H9 (cell line): Measurements from ENCODE around the gene ZNF609. TPM values are rescaled to one million over a fixed set of nuclear protein-coding genes. Genes with fewer than 3 reads are reported as not detected.

Experiments used
- DNase-seq: peaks from one replicate; pipeline ENCODE4 v3.0.0-alpha.2; 2017
- H2AFZ ChIP-seq: one replicate; pipeline ENCODE4 v1.6.1; 2013; ENCODE audit warnings: mild to moderate bottlenecking, low read length, control low read depth, moderate library complexity
- H2AK5ac ChIP-seq: 2 replicates; pipeline ENCODE4 v1.6.1; 2013; ENCODE audit warnings: low read length, control low read depth, mixed read lengths; ENCODE audit not compliant: insufficient read length
- H2BK120ac ChIP-seq: one replicate; pipeline ENCODE4 v1.6.1; 2013; ENCODE audit warnings: low read depth, mild to moderate bottlenecking, low read length, control low read depth, inconsistent platforms; ENCODE audit not compliant: poor library complexity, severe bottlenecking
- H2BK12ac ChIP-seq: 2 replicates; pipeline ENCODE4 v1.6.1; 2013; ENCODE audit warnings: low read length, control low read depth, mixed read lengths, low read depth; ENCODE audit not compliant: insufficient read length
- H2BK15ac ChIP-seq: 2 replicates; pipeline ENCODE4 v1.6.1; 2013; ENCODE audit warnings: low read depth, low read length, control low read depth
- H2BK20ac ChIP-seq: one replicate; pipeline ENCODE4 v1.6.1; 2013; ENCODE audit warnings: low read depth, mild to moderate bottlenecking, low read length, control low read depth, inconsistent platforms; ENCODE audit not compliant: poor library complexity, severe bottlenecking
- H2BK5ac ChIP-seq: 2 replicates; pipeline ENCODE4 v1.6.1; 2013; ENCODE audit warnings: low read length, control low read depth, mixed read lengths; ENCODE audit not compliant: insufficient read length
- H3K14ac ChIP-seq: 2 replicates; pipeline ENCODE4 v1.6.1; 2013; ENCODE audit warnings: low read length, control low read depth; ENCODE audit not compliant: insufficient read depth
- H3K18ac ChIP-seq: 2 replicates; pipeline ENCODE4 v1.6.1; 2013; ENCODE audit warnings: low read depth, mild to moderate bottlenecking, mixed read lengths, low read length, control low read depth; ENCODE audit not compliant: insufficient read length
- H3K23ac ChIP-seq: 2 replicates; pipeline ENCODE4 v1.6.1; 2013; ENCODE audit warnings: low read length, control low read depth, mixed read lengths, low read depth; ENCODE audit not compliant: insufficient read length
- H3K23me2 ChIP-seq: 2 replicates; pipeline ENCODE4 v1.6.1; 2013; ENCODE audit warnings: low read depth, mild to moderate bottlenecking, mixed read lengths, low read length, control low read depth; ENCODE audit not compliant: insufficient read length, poor library complexity, severe bottlenecking
- H3K27ac ChIP-seq: 2 replicates; pipeline ENCODE4 v1.5.1; 2013; ENCODE audit warnings: low read length, control low read depth, mixed read lengths, low read depth; ENCODE audit not compliant: insufficient read length
- H3K27me3 ChIP-seq: 2 replicates; pipeline ENCODE4 v1.6.1; 2013; ENCODE audit warnings: low read length, control low read depth, inconsistent platforms; ENCODE audit not compliant: insufficient read depth
- H3K4ac ChIP-seq: 2 replicates; pipeline ENCODE4 v1.6.1; 2013; ENCODE audit warnings: low read depth, mild to moderate bottlenecking, control low read depth, inconsistent platforms, low read length, moderate library complexity
- H3K4me1 ChIP-seq: 2 replicates; pipeline ENCODE4 v1.6.1; 2013; ENCODE audit warnings: low read length, control low read depth, inconsistent platforms; ENCODE audit not compliant: insufficient read depth
- H3K4me2 ChIP-seq: 2 replicates; pipeline ENCODE4 v1.6.1; 2013; ENCODE audit warnings: low read length, control low read depth, mixed read lengths; ENCODE audit not compliant: insufficient read length, insufficient read depth
- H3K56ac ChIP-seq: 2 replicates; pipeline ENCODE4 v1.6.1; 2013; ENCODE audit warnings: low read depth, mild to moderate bottlenecking, mixed read lengths, low read length, control low read depth; ENCODE audit not compliant: insufficient read length
- H3K79me1 ChIP-seq: 2 replicates; pipeline ENCODE4 v1.6.1; 2013; ENCODE audit warnings: low read depth, mild to moderate bottlenecking, moderate library complexity, low read length, control low read depth, inconsistent platforms; ENCODE audit not compliant: insufficient read depth, poor library complexity, severe bottlenecking
- H3K79me2 ChIP-seq: 2 replicates; pipeline ENCODE4 v1.6.1; 2013; ENCODE audit warnings: low read length, control low read depth, inconsistent platforms; ENCODE audit not compliant: insufficient read depth
- H3K9ac ChIP-seq: 2 replicates; pipeline ENCODE4 v1.6.1; 2013; ENCODE audit warnings: low read length, control low read depth, mixed read lengths; ENCODE audit not compliant: insufficient read length; ENCODE audit errors: extremely low read depth
- H3K9me3 ChIP-seq: one replicate; pipeline ENCODE4 v1.6.1; 2013; ENCODE audit warnings: low read depth, low read length, inconsistent platforms; ENCODE audit not compliant: control insufficient read depth
- H3T11ph ChIP-seq: one replicate; pipeline ENCODE4 v1.6.1; 2013; ENCODE audit warnings: mild to moderate bottlenecking, low read length, control low read depth, inconsistent platforms
- H4K20me1 ChIP-seq: one replicate; pipeline ENCODE4 v1.6.1; 2013; ENCODE audit not compliant: control insufficient read depth, insufficient read length, insufficient read depth
- H4K5ac ChIP-seq: 2 replicates; pipeline ENCODE4 v1.6.1; 2013; ENCODE audit warnings: low read depth, mild to moderate bottlenecking, mixed read lengths, low read length, control low read depth; ENCODE audit not compliant: insufficient read length
- H4K8ac ChIP-seq: replicated peaks from 2 replicates; pipeline ENCODE4 v1.6.1; 2013; ENCODE audit warnings: low read length, control low read depth, mixed read lengths, low read depth; ENCODE audit not compliant: insufficient read length
- H4K91ac ChIP-seq: 2 replicates; pipeline ENCODE4 v1.6.1; 2013; ENCODE audit warnings: low read depth, mild to moderate bottlenecking, moderate library complexity, mixed read lengths, low read length, control low read depth; ENCODE audit not compliant: insufficient read length
- H3K27ac Mint-ChIP-seq, 3 experiments: 2 replicates in 2 of 3; 3 replicates in 1 of 3; pipeline ENCODE4 v1.8.0; 2020 to 2021; ENCODE audit warnings: mixed read lengths in 3 of 3, mild to moderate bottlenecking in 1 of 3, moderate library complexity in 1 of 3
- H3K27me3 Mint-ChIP-seq: 2 replicates; pipeline ENCODE4 v1.8.0; 2021; ENCODE audit warnings: low read depth, mild to moderate bottlenecking, moderate library complexity, mixed read lengths
- H3K36me3 Mint-ChIP-seq, 3 experiments: 2 replicates in 2 of 3; 3 replicates in 1 of 3; pipeline ENCODE4 v1.8.0; 2020 to 2021; ENCODE audit warnings: low read depth in 3 of 3, mixed read lengths in 3 of 3; ENCODE audit not compliant: insufficient read depth in 1 of 3
- H3K4me1 Mint-ChIP-seq, 2 experiments: 2 replicates each; pipeline ENCODE4 v1.8.0; 2020; ENCODE audit warnings: mixed read lengths in 2 of 2
- H3K4me3 Mint-ChIP-seq, 2 experiments: 2 replicates in 1 of 2; 3 replicates in 1 of 2; pipeline ENCODE4 v1.8.0; 2020 to 2021; ENCODE audit warnings: mild to moderate bottlenecking in 2 of 2, mixed read lengths in 2 of 2, moderate library complexity in 1 of 2
- H3K9me3 Mint-ChIP-seq, 2 experiments: 2 replicates in 1 of 2; 3 replicates in 1 of 2; pipeline ENCODE4 v1.8.0; 2020; ENCODE audit warnings: mild to moderate bottlenecking in 2 of 2, mixed read lengths in 2 of 2, moderate library complexity in 1 of 2
- WGBS: extraction: QIAGEN DNeasy Blood & Tissue Kit; methylation state at CpG from one replicate; pipeline ENCODE4 v1.1.7; 2013; ENCODE audit warnings: missing lambda C conversion rate, low lambda C conversion rate, mixed read lengths; ENCODE audit not compliant: insufficient read length; ENCODE audit errors: extremely low coverage; 5-methylcytosine and 5-hydroxymethylcytosine counted together
- total RNA-seq: library from RNA; stranded (reverse); gene quantifications from 2 replicates; pipeline ENCODE4 v1.2.1, GENCODE V29; 2021
- TF ChIP-seq, protein P1 (sequence below): fragments of 200-600 bp; sonication (generic); conservative IDR thresholded peaks from 3 replicates; pipeline ENCODE4 v1.8.0; 2021; ENCODE audit warnings: antibody characterized with exemption, mild to moderate bottlenecking

Gene ZNF609
- total RNA-seq, 1 experiment from 2014 or later: 45.3 TPM

- Histone ChIP-seq H4K5ac (no peak overlapping the region), H3K23ac (no peak overlapping the region), H3T11ph (no peak overlapping the region), H4K8ac (no peak overlapping the region), H2BK12ac (no peak overlapping the region), H3K27ac (no peak overlapping the region), H3K56ac (no peak overlapping the region), H3K4ac (no peak overlapping the region), H2BK5ac (no peak overlapping the region), H3K79me1 (no peaks in the 10 kb centered on the region), H2AFZ (no peak overlapping the region), H3K9me3 (no peaks in the 10 kb centered on the region), H2BK20ac (no peak overlapping the region), H3K4me1 (no peaks in the 10 kb centered on the region), H2BK15ac (no peak overlapping the region), H3K9ac (no peak overlapping the region), H3K27me3 (no peaks in the 10 kb centered on the region), H3K18ac (no peak overlapping the region), H3K4me2 (no peak overlapping the region), H4K20me1 (no peaks in the 10 kb centered on the region), H2BK120ac (no peak overlapping the region), H3K23me2 (no peaks in the 10 kb centered on the region), H2AK5ac (no peak overlapping the region), H4K91ac (no peak overlapping the region), H3K79me2 (no peaks in the 10 kb centered on the region), H3K14ac (no peak overlapping the region)
- Mint-ChIP-seq H3K4me3 (0 out of 5 replicates have a peak overlapping the region, but pooled peaks of 1 of the 2 experiments have one; percentile 17), H3K27me3 (peaks cover 7% of the 10 kb centered on the region), H3K36me3 (peaks cover 3 to 24% (median 10%) of the 10 kb centered on the region in 3 experiments; a peak in 4 of 7 replicates), H3K4me1 (peaks cover 13 to 14% of the 10 kb centered on the region in 2 experiments), H3K9me3 (no peaks in the 10 kb centered on the region), H3K27ac (no peak overlapping the region; a peak in 1 of 7 replicates)
- TF ChIP-seq, protein P1, sequence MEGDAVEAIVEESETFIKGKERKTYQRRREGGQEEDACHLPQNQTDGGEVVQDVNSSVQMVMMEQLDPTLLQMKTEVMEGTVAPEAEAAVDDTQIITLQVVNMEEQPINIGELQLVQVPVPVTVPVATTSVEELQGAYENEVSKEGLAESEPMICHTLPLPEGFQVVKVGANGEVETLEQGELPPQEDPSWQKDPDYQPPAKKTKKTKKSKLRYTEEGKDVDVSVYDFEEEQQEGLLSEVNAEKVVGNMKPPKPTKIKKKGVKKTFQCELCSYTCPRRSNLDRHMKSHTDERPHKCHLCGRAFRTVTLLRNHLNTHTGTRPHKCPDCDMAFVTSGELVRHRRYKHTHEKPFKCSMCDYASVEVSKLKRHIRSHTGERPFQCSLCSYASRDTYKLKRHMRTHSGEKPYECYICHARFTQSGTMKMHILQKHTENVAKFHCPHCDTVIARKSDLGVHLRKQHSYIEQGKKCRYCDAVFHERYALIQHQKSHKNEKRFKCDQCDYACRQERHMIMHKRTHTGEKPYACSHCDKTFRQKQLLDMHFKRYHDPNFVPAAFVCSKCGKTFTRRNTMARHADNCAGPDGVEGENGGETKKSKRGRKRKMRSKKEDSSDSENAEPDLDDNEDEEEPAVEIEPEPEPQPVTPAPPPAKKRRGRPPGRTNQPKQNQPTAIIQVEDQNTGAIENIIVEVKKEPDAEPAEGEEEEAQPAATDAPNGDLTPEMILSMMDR: no peak
- no CpG with 5 or more reads among the region's 3 CpGs for WGBS
- peak; percentile 77 for DNase-seq
Observed at GRCh38 chr15:64430000-64430735, 30.2 kb upstream of the ZNF609 start.
